ENCODE data around the gene IMPG1. TPM values are rescaled to one million over a fixed set of nuclear protein-coding genes. Genes with fewer than 3 reads are reported as not detected.
A peak's percentile ranks its signal among the peaks of the same experiment; 100 is the strongest.

The IMPG1 gene
- total RNA-seq, 4 donors from 2014 or later: not detected

DNA sequence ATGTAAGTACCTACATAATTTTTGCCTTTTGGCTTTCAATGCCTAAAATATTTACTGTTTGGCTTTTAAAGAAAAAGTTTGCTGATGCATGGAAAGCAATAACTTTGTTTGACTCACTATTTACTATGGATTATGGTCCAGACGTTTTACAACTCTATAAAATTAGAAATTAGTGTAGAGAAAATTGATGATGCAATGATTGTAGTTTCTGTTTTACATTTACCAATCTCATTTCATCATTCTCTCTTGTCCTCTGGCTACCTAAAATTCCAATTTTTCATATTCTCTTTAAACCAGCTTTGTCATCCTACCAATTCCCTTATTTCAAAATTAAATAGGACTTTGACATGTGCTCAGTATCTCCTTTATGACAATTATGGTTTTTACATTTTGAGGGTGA lies 131.0 kb downstream of the IMPG1 start:
- intact Hi-C loops (cut with DNase I): no loop called here
- Histone ChIP-seq H3K36me3 (no peaks in the 10 kb centered on the region), H3K4me3 (replicated peaks in 1 of 3) (no peak overlapping the region), H3K27ac (no peak overlapping the region), H3K4me1 (no peaks in the 10 kb centered on the region), H3K9me3 (no peaks in the 10 kb centered on the region), H3K27me3 (no peaks in the 10 kb centered on the region)
- TF ChIP-seq POLR2A (IDR thresholded peaks at IDR 0.05): no peak
- TF ChIP-seq, protein P1, sequence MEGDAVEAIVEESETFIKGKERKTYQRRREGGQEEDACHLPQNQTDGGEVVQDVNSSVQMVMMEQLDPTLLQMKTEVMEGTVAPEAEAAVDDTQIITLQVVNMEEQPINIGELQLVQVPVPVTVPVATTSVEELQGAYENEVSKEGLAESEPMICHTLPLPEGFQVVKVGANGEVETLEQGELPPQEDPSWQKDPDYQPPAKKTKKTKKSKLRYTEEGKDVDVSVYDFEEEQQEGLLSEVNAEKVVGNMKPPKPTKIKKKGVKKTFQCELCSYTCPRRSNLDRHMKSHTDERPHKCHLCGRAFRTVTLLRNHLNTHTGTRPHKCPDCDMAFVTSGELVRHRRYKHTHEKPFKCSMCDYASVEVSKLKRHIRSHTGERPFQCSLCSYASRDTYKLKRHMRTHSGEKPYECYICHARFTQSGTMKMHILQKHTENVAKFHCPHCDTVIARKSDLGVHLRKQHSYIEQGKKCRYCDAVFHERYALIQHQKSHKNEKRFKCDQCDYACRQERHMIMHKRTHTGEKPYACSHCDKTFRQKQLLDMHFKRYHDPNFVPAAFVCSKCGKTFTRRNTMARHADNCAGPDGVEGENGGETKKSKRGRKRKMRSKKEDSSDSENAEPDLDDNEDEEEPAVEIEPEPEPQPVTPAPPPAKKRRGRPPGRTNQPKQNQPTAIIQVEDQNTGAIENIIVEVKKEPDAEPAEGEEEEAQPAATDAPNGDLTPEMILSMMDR (IDR thresholded peaks at IDR 0.05): no peak
- no peak for DNase-seq
- 43 to 46% methylated on average over 1 of the region's 1 CpG for WGBS, 2 donors

DNA sequence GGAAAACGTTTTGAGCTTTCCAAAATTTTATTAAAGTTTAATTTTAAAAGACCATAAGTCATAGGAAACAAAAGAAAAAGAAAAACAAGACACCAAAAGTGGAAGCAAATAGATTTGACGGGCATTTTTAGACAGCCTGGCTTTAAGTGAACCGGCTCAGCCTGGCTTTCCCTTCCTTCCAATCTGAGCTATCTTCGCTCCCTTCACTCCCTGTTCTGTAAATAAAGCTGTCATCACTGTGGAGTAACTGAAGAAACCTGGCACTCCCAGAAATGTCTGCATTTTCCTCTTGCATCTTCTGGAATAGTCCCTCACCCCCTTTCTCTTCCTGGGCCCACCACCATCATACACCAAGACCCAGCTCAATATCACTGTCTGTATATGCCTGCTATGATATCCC lies 131.9 kb downstream of the IMPG1 start:
- H3K4me1 ChIP-seq: no peaks in the 10 kb centered on the region
- WGBS, 2 donors: 54 to 56% methylated on average over 4 of the region's 4 CpGs

DNA sequence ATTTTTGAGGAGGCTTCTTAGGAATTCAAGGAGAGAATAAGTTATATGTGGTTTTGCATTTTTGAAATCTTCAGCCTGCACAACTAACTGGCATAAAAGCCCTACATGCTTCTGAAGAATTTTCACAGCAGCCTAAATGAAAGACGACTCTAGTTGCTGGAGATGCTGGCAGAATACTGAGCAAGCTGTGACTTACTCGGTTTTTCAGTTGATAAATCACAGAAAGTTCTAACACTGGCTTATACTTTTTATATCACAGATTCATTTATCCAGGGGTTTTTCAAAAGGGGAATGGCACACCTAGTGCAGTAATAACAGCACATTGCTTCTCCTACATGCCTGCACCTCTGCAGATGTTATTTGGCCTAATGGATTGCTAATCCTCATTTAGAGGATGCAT lies 134.6 kb downstream of the IMPG1 start:
- WGBS, 2 donors: 66 to 86% methylated on average over 2 of the region's 2 CpGs
- TF ChIP-seq POLR2A (IDR thresholded peaks at IDR 0.05): no peak
- TF ChIP-seq, protein P1 (IDR thresholded peaks at IDR 0.05): no peak
- no peaks in the 10 kb centered on the region for H3K9me3 ChIP-seq
- no peak overlapping the region for H3K4me3 ChIP-seq (replicated peaks in 1 of 3)
- no peak for DNase-seq
- H3K36me3 ChIP-seq: no peaks in the 10 kb centered on the region
- no peaks in the 10 kb centered on the region for H3K4me1 ChIP-seq
- no peaks in the 10 kb centered on the region for H3K27me3 ChIP-seq
- intact Hi-C loops (cut with DNase I): no loop called here
- no peak overlapping the region for H3K27ac ChIP-seq

More for the DNA sequence above, 131.9 kb downstream of the IMPG1 start:
- H3K27ac ChIP-seq: no peak overlapping the region
- intact Hi-C loops (cut with DNase I): no loop called here
- DNase-seq: no peak
- H3K9me3 ChIP-seq: no peaks in the 10 kb centered on the region
- H3K36me3 ChIP-seq: no peaks in the 10 kb centered on the region
- no peak overlapping the region for H3K4me3 ChIP-seq (replicated peaks in 1 of 3)
- TF ChIP-seq, protein P1 (IDR thresholded peaks at IDR 0.05): no peak
- TF ChIP-seq POLR2A (IDR thresholded peaks at IDR 0.05): no peak
- H3K27me3 ChIP-seq: no peaks in the 10 kb centered on the region

DNA sequence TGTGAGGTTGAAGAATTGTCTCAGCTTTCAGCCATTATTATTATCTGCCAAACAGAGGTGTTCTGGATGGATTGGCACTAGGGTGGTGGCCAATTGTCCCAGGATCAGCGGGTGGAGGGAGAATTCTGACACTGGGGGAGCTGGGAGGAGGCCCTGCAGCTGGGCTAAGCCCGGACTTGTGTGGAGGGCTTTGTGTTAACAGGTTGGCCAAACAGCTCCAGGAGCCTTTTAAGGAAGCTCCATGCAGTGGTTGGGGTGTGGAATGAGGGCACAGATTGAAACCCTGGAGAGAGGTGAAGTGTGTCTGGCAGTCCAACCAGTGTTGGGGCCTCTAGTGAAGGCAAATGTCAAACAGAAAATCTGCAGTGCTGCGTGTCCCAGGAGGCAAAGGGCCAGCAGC lies 135.8 kb downstream of the IMPG1 start:
- no peak overlapping the region for H3K4me3 ChIP-seq (replicated peaks in 1 of 3)
- 74 to 89% methylated on average over 3 of the region's 3 CpGs for WGBS, 2 donors
- intact Hi-C loops (cut with DNase I): no loop called here
- TF ChIP-seq, protein P1 (IDR thresholded peaks at IDR 0.05): no peak
- TF ChIP-seq POLR2A (IDR thresholded peaks at IDR 0.05): no peak
- no peaks in the 10 kb centered on the region for H3K4me1 ChIP-seq
- DNase-seq: no peak
- no peaks in the 10 kb centered on the region for H3K27me3 ChIP-seq
- H3K27ac ChIP-seq: no peak overlapping the region
- no peaks in the 10 kb centered on the region for H3K9me3 ChIP-seq
- no peaks in the 10 kb centered on the region for H3K36me3 ChIP-seq

DNA sequence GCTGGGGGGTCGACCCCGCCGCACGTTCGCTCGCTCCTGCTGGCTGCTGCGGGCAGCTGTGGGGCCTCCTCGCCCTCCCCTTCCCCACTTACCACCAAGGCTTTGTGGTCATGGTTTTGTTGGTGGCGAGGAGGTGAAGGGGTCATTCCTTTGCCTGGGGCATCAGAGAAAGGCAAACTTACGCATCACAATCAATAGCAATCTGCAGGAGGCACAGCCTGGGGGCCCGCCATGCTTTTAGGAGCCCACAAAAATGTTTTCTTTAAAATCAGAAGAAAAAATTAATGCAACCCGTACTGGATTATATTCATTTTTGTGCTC lies 137.0 kb downstream of the IMPG1 start:
- intact Hi-C loops (cut with DNase I): no loop called here
- no peaks in the 10 kb centered on the region for H3K27me3 ChIP-seq
- whole genome bisulfite sequencing, 2 donors: 77 to 79% methylated on average over 4 to 5 of the region's 12 CpGs
- TF ChIP-seq, protein P1 (IDR thresholded peaks at IDR 0.05): no peak
- DNase-seq: no peak
- no peaks in the 10 kb centered on the region for H3K9me3 ChIP-seq
- peak overlapping the region in 2 of 3 donors; percentile 12 to 31 for H3K4me3 ChIP-seq (replicated peaks in 1 of 3)
- H3K36me3 ChIP-seq: no peaks in the 10 kb centered on the region
- no peaks in the 10 kb centered on the region for H3K4me1 ChIP-seq
- H3K27ac ChIP-seq: no peak overlapping the region

All from thyroid gland (tissue), 4 donors.